GM18858 (cell line): Measurements from ENCODE around the gene SPIB.
A peak's percentile ranks its signal among the peaks of the same experiment; 100 is the strongest.

ENCODE experiments used
- ATAC-seq: cut with Tn5 transposase; IDR thresholded peaks from one replicate; pipeline ENCODE4 v1.9.1; 2021; ENCODE audit not compliant: unreplicated experiment

SPIB gene

GRCh38 chr19:50417111-50418081 lies 1.3 kb upstream of the SPIB start:
- ATAC-seq: no peak

DNA sequence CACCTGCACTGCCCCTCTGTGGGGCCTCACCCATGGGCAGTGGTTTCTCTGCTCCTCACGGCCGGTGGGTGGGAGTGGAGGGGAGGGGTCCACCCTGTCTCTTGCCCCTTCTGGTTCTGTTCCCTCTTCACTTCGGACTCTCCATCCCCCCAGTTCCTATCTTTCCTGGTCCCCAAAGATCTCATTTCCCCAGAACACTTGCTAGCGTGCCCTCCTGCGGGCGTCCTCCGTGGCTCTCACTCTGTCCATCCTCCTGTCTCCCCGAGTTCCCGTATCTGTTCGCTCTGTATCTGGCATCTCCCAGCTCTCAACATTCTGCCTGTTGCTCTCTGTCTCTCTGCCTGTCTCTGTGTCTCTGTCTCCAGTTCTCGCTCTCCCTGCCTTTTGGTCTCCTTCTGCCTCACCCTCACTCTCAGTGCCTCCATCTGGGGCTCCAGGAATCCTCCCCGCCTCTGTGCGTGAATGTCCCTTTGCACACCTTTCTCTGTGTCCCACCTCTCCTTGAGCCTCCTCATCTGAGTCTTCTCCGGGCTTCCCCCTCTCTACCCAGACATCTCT lies 363 bp downstream of the SPIB start:
- ATAC-seq: no peak

DNA sequence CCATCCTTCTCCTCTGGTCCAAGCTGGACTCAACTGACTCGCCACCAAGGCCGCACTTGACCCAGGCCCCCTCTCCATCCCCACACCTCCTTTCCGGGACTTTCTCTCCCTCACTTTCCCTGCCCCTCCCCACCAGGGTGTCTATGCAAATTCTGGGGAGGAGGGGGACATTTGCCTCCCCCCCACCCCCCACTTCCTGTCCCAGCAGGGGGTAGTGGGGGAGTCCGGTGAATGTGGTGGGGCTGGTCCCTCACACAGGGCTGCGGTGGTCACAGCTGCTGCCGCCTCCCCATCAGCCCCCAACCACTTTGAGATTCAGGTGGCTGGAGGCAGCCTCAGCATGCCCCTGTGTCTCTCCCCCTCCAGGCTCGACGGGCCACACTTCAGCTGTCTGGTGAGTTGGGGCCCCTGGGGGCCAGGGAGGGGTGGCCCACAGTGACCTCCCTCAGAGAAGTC lies 870 bp downstream of the SPIB start:
- ATAC-seq: no peak

DNA sequence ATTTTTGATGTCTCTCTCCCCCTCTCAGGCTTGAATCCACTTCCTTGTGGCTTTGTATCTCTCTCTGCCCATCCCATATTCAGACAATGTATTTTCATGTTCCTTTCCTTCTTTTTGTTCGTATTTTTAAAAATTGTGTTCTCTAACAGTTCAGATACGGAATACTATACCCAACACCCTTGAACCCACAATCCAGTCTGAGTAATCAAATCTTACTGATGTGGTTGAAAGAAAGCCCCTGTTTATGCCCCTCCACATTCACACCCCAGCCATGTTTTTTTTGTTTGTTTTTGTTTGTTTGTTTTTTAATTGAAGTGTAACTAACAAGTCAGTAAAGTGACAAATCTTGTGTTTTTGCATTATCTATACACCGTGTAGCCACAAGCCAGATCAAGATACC lies 1.4 kb downstream of the SPIB start:
- no peak for ATAC-seq

DNA sequence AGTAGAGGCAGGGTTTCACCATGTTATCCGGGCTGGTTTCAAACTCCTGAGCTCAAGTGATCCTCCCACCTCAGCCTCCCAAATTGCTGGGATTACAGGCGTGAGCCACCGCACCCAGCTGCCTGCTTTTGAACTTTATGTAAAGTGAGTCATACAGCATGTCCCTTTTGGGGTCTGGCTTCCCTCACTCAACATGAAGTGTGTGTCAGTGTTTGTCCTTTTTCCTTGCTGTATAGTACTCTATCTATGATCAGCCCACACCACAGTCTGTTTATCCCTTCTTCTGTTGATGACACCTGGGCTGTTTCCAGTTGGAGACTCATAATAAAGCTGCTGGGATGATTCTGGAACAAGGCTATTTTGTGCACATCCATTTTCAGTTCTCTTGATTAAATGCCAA lies 2.1 kb downstream of the SPIB start:
- ATAC-seq: no peak

DNA sequence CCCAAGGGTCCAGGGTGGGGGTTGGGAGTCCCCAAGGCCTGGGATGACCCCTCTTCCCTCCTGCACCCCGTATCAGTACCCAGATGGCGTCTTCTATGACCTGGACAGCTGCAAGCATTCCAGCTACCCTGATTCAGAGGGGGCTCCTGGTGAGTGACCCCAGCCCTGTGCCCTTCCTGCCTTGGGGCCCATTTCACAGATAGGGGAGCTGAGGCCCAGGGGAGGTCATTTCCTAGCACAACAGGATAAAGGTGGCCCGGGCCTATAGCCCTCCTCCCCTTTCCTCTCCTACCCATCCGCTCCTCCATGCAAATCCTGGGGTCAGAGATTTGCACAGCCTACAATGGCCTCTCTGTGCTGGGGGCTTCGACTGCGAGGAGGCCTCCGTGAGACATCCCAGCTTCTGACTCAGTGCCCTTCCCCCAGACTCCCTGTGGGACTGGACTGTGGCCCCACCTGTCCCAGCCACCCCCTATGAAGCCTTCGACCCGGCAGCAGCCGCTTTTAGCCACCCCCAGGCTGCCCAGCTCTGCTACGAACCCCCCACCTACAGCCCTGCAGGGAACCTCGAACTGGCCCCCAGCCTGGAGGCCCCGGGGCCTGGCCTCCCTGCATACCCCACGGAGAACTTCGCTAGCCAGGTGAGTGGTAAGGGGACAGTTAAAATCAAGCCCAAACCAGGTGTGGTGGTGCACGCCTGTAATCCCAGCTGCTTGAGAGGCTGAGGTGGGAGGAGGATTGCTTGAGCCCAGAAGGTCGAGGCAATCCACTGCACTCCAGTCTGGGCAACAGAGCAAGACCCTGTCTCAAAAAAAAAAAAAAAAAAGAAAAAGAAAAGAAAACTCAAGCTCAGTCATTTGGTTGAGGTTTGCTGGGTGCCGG lies 3.9 kb downstream of the SPIB start:
- no peak for ATAC-seq

DNA sequence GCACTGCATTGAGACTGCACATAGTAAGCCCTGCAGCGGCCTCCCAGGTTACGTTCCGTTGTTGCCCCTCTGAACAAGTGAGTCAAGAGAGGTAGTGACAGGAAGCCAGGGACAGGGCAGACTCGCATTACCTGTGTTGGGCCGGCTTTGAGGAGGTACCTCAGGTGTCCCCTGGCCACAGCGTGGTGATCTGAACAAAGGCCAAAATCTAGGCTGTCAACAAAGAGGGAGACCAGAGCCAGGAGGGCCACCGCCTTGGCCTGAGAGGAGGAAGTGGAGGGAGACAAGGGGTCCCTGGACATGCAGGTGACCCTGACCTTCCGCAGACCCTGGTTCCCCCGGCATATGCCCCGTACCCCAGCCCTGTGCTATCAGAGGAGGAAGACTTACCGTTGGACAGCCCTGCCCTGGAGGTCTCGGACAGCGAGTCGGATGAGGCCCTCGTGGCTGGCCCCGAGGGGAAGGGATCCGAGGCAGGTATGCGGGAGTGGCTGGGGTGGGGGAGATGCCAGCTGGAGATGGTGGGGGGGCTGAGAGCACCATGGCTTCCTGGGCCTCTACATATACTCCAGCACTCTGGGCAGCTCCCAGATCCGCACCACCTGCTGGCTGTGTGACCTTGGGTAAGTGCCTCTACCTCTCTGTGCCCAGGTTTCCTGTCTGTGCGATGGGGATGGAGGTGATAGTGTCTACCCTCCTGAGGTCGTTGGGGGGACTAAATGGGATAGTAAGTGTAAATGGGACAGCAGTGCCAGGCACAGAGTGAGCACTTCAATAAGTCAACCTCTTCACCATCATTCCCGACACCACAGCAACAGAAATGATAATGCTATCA lies 4.8 kb downstream of the SPIB start:
- ATAC-seq: no peak

DNA sequence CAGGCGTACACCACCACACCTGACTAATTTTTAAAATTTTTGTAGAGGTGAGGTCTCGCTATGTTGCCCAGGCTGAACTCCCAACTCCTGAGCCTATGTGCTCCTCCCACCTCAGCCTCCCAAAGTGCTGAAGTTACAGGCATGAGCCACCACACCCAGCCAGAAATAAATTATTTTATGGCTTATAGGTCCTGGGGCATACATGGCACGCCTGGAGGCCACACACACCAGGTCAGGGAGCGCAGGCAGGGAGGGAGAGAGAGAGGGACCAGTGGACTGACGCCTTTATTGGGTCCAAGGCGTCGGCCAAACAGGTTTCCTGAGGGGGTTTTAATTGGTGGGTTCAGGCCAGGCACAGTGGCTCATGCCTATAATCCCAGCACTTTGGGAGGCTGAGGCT lies 6.8 kb downstream of the SPIB start:
- ATAC-seq: no peak

DNA sequence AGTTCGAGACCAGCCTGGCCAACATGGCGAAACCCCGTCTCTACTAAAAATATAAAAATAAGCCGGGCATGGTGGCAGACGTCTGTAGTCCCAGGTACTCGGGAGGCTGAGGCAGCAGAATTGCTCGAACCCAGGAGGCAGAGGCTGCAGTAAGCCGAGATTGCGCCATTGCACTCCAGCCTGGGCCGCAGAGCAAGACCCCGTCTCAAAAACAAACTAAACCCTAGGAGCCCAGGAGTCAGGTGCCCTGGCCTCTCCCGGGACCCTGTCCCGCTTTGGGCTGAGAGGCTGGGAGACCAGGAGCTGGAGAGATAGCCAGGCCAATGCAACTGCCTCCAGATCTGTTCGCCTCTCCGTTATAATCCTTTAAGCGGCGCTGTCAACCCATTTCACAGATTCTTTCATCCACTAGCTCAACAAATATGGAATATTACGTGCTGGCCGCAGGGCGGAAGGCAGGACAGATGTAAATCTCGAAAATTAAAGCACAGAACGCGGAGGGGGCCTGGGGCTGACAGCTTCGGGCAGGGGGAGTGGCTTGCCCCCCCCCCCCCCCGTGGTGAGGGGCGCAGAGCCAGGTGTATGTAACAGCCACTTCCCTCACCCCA lies 8.7 kb downstream of the SPIB start:
- ATAC-seq: no peak

DNA sequence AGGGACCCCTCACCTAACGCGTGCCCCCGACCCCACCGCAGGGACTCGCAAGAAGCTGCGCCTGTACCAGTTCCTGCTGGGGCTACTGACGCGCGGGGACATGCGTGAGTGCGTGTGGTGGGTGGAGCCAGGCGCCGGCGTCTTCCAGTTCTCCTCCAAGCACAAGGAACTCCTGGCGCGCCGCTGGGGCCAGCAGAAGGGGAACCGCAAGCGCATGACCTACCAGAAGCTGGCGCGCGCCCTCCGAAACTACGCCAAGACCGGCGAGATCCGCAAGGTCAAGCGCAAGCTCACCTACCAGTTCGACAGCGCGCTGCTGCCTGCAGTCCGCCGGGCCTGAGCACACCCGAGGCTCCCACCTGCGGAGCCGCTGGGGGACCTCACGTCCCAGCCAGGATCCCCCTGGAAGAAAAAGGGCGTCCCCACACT lies 9.3 kb downstream of the SPIB start:
- no peak for ATAC-seq

GRCh38 chr19:50428772-50429463 lies 10.2 kb downstream of the SPIB start:
- ATAC-seq: no peak

DNA sequence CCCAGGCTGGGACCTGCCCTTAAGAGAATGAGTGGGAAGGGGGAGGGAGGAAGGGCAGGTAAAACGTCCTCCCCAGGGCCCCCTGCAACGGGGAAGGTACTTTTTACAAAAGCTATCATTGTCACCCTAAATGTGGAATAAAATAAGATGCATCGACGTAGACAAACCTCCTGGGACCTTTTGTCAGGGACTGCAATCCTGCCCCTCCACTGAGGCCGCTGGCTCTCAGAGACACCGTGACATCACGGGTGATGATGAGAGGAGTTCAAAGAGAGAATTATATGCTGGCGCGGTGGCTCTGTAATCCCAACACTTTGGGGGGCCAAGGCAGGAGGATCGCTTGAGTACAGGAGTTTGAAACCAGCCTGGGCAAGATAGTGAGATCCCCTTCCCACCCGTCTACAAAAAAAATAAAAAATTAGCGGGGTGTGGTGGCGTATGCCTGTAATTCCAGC lies 12.2 kb downstream of the SPIB start:
- ATAC-seq: no peak

DNA sequence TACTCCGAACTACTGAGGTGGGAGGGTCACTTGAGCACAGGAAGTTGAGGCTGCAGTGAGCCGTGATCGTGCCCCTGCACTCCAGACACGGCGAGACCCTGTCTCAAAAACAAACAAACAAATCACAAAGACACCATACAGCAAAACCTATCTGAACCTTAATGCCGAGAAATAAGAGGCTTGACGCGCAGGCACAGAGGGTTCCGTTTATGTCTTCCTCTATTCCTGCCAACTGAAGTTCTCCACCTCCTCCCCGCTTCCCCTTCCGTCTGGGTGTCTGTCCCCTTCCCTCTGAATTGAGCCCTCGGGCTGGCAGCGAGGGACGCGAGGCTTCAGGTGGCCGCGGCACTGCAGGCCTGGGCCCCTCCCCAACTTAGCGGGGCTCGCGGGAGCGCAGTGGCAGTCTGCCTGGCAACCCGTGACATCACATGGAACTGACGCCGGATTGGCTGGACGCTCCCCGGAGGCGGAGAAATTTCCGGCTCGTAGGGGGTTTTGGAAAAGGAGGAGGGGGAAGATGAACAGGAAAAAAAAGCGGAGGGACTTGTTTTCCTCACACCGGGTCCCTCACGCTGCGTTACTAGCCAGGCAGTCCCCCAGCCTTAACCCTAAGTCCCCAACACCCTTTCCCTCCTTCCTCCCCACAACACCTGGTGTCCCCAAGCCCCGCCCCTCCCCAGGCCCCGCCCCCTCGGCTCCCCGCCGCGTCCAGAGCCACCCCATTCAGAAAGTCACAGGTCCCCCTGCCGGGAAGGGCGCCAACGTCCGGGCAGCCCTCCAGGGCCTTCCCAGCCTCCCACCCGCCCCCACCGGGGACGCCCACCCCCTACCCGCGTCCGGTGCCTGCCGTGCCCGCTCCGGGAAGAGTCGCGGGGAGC lies 12.8 kb downstream of the SPIB start:
- ATAC-seq: peak; percentile 69

GRCh38 chr19:50432221-50433028 lies 13.7 kb downstream of the SPIB start, which contains the start of gene MYBPC2:
MYBPC2 (plus strand) TSS chr19:50432892; CDS start chr19:50432954, 62 bp downstream.
- no peak for ATAC-seq

DNA sequence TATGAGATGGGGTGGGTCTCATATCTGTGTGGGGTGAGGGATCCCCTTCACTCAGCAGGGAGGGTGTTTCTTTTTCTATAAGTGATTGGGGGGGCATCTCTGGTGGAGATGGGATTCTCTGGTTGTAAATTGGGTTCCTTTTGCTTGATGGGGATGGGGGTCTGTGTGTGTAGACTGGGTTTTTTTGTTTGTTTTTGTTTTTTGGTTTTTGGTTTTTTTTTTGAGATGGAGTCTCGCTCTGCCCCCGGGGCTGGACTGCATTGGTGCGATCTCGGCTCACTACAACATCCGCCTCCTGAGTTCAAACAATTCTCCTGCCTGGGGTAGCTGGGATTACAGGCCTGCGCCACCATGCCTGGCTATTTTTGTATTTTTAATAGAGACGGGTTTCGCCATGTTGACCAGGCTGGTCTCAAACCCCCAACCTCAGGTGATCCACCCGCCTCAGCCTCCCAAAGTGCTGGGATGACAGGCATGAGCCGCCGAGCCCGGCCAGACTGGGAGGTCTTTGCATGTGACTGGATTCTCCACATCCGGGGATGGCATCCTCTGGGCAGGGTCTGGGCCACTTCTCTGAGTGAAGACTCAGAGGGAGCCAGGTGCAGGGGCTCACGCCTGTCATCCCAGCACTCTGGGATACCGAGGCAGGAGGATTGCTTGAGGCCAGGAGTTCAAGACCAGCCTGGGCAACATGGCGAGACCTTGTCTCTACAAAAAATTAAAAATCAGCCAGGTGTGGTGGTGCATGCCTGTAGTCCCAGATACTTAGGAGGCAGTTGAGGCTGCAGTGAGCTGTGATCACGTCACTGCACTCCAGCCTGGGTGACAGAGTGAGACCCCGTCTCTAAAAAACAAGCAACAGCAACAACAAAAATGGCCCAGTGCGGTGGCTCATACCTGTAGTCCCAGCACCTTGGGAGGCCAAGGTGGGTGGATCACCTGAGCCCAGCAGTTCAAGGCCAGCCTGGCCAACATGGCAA lies 14.8 kb downstream of the SPIB start:
- no peak for ATAC-seq

GRCh38 chr19:50434525-50434924 lies 15.8 kb downstream of the SPIB start:
- no peak for ATAC-seq
